HG03354 (cell line): ENCODE measurements around the gene CCDC87.
"Not testable (repeated sequence)": the region's sequence is repeated elsewhere in the genome, so short reads cannot be mapped to it uniquely, and the experiment has no call there.

ENCODE experiments used
- ATAC-seq: cut with Tn5 transposase; IDR thresholded peaks from one replicate; pipeline ENCODE4 v1.9.1; 2021; ENCODE audit warnings: mild to moderate bottlenecking; ENCODE audit not compliant: unreplicated experiment, poor library complexity, severe bottlenecking

The CCDC87 gene

DNA sequence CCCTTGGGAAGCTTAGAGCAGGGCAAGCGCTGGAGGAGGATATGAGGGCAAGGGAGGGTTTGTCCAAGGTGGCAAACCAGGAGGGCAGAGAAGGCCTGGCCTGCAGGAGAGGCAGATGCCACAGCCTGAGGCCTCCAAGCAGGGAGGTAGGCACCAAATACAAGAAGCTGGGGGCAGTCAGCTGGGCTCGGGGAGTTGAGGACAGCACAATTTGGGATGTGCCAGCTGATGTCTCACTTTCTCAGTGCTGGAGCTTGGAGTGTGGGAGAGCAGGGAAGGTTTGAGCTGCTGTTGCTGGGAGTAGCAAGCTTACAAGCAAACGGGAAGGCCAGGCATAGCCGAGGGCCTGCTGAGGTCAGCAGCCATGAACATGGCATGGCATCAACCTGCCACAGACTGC lies 51.0 kb downstream of the CCDC87 start:
- ATAC-seq: no peak

DNA sequence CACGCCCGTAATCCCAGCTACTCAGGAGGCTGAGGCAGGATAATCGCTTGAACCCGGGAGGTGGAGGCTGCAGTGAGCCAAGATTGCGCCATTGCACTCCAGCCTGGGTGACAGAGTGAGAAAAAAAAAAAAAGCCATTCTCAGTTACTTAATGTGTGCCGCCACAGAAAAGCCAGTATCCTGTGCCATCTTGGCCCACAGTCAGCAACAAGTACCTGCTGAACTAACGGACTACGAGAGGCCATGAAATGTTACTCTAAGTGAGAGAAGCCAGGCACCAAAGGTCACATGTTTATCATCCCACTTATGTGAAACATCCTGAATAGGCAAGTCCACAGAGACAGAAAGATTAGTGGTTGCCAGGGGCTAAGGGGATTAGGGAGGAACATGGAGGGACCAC lies 52.3 kb downstream of the CCDC87 start:
- not testable (repeated sequence) for ATAC-seq
